Measurements from ENCODE around the gene OR2W1. TPM values are rescaled to one million over a fixed set of nuclear protein-coding genes. Genes with fewer than 3 reads are reported as not detected.

Gene OR2W1
- total RNA-seq, 4 donors from 2014 or later = not detected

GRCh38 chr6:29035951-29036350, 9.0 kb downstream of the OR2W1 start:
- no peak for TF ChIP-seq CTCF (IDR thresholded peaks at IDR 0.05)
- TF ChIP-seq POLR2A (IDR thresholded peaks at IDR 0.05) = no peak
- no peak for TF ChIP-seq EP300 (IDR thresholded peaks at IDR 0.05; ENCODE audit: low read depth)
- TF ChIP-seq POLR2AphosphoS5 (IDR thresholded peaks at IDR 0.05) = no peak
- Histone ChIP-seq H3K27ac (no peak overlapping the region), H3K36me3 (no peaks in the 10 kb centered on the region), H3K4me1 (no peaks in the 10 kb centered on the region), H3K4me3 (no peak overlapping the region), H3K27me3 (peaks cover 3% of the 10 kb centered on the region), H3K9me3 (no peaks in the 10 kb centered on the region)
- WGBS, 2 donors (ENCODE audit: low coverage in 1 of 2) = 91 to 94% methylated on average over 6 to 24 of the region's 24 CpGs
- in situ Hi-C loops (cut with MboI; ENCODE audit: low pct_ligation_motif_present in 1 of 4, low pct_unique_long_range_greater_than_20kb in 1 of 4, low sequenced_read_pairs in 3 of 4) (no loop called here), intact Hi-C loops (cut with DNase I; ENCODE audit: low total_unique reads) (no loop called here)
- DNase-seq = no peak

DNA sequence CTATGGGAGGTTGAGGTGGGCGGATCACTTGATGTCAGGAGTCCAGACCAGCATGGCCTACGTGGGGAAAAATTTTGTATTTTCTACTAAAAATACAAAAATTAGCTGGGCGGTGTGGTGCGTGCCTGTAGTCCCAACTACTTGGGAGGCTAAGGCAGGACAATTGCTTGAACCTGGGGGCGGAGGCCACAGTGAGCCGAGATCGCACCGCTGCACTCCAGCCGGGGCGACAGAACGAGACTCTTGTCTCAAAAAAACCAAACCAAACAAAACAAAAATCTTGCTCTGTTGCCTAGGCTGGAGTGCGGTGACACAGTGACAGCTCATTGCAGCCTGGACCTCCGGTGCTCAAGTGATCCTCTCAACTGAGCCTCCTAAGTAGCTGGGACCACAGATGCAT, 16.2 kb downstream of the OR2W1 start:
- intact Hi-C loops (cut with DNase I; ENCODE audit: low total_unique reads) (no loop called here), in situ Hi-C loops (cut with MboI; ENCODE audit: low pct_ligation_motif_present in 1 of 4, low pct_unique_long_range_greater_than_20kb in 1 of 4, low sequenced_read_pairs in 3 of 4) (no loop called here)
- Histone ChIP-seq H3K4me1 (no peaks in the 10 kb centered on the region), H3K27me3 (peaks cover 47% of the 10 kb centered on the region), H3K4me3 (no peak overlapping the region), H3K27ac (no peak overlapping the region), H3K9me3 (no peaks in the 10 kb centered on the region), H3K36me3 (no peaks in the 10 kb centered on the region)
- TF ChIP-seq POLR2A (IDR thresholded peaks at IDR 0.05) (no peak), EP300 (IDR thresholded peaks at IDR 0.05; ENCODE audit: low read depth) (no peak), POLR2AphosphoS5 (IDR thresholded peaks at IDR 0.05) (no peak), CTCF (IDR thresholded peaks at IDR 0.05) (no peak)
- WGBS, 2 donors (ENCODE audit: low coverage in 1 of 2) = 92% methylated on average over 2 to 13 of the region's 13 CpGs
- DNase-seq = no peak

DNA sequence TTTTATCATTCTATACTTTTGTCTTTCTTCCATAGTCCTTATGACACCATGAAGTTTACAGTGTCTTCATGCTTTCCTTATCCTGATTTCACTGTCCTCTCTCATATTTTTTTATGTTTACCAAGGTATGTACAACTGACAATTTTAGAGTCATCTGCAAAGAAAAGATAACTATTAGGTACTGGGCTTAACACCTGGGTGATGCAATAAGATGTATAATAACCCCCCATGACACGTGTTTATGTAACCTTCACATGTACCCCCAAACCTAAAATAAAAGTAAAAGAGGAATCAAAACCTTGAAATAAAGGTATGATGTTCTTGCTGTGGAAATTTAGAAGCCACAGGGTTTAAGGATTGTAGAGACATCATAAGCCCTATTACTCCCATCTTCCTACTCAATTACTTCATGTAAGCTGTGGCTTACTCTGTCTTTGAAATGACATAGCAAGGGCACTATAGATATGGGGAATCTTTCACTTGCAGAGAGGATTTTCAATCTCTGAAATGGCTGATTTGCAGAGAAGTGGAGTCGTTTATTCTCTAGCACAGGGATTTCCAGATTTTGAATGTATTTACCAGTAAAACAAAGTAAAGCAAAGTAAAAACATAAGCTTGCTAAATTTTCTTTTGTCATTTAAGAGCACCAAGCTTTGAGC, 18.9 kb downstream of the OR2W1 start:
- Histone ChIP-seq H3K4me3 (no peak overlapping the region), H3K36me3 (no peaks in the 10 kb centered on the region), H3K9me3 (no peaks in the 10 kb centered on the region), H3K27me3 (peaks cover 70% of the 10 kb centered on the region), H3K4me1 (no peaks in the 10 kb centered on the region), H3K27ac (no peak overlapping the region)
- no peak for DNase-seq
- 40 to 46% methylated on average over 2 of the region's 2 CpGs for WGBS, 2 donors (ENCODE audit: low coverage in 1 of 2)
- TF ChIP-seq POLR2A (IDR thresholded peaks at IDR 0.05) = no peak
- no peak for TF ChIP-seq EP300 (IDR thresholded peaks at IDR 0.05; ENCODE audit: low read depth)
- no peak for TF ChIP-seq CTCF (IDR thresholded peaks at IDR 0.05)
- TF ChIP-seq POLR2AphosphoS5 (IDR thresholded peaks at IDR 0.05) = no peak
- intact Hi-C loops (cut with DNase I; ENCODE audit: low total_unique reads) (no loop called here), in situ Hi-C loops (cut with MboI; ENCODE audit: low pct_ligation_motif_present in 1 of 4, low pct_unique_long_range_greater_than_20kb in 1 of 4, low sequenced_read_pairs in 3 of 4) (no loop called here)

- H3K27ac ChIP-seq = no peak overlapping the region
- DNase-seq = no peak
- H3K4me1 ChIP-seq = peaks cover 0 to 6% (median under 1%) of the 10 kb centered on the region in 4 donors
- peaks cover 52% of the 10 kb centered on the region for H3K27me3 ChIP-seq
- H3K36me3 ChIP-seq = no peaks in the 10 kb centered on the region
- 70 to 71% methylated on average over 2 of the region's 2 CpGs for WGBS, 2 donors (ENCODE audit: low coverage in 1 of 2)
- TF ChIP-seq POLR2AphosphoS5 (IDR thresholded peaks at IDR 0.05) = no peak
- TF ChIP-seq EP300 (IDR thresholded peaks at IDR 0.05; ENCODE audit: low read depth) = no peak
- no peak for TF ChIP-seq POLR2A (IDR thresholded peaks at IDR 0.05)
- TF ChIP-seq CTCF (IDR thresholded peaks at IDR 0.05) = no peak
- intact Hi-C loops (cut with DNase I; ENCODE audit: low total_unique reads) = no loop called here
- in situ Hi-C loops (cut with MboI; ENCODE audit: low pct_ligation_motif_present in 1 of 4, low pct_unique_long_range_greater_than_20kb in 1 of 4, low sequenced_read_pairs in 3 of 4) = loop anchor here in 1 of 4 donors (25.0 kb wide), 1 partner anchor 184 kb away; no protein-coding TSS in a partner anchor
- H3K9me3 ChIP-seq = no peaks in the 10 kb centered on the region
- H3K4me3 ChIP-seq = no peak overlapping the region
These were observed 23.5 kb downstream of the OR2W1 start for GRCh38 chr6:29021434-29021833.
